ENCODE measurements around the gene CDC42EP4.
"Not testable (repeated sequence)": the region's sequence is repeated elsewhere in the genome, so short reads cannot be mapped to it uniquely, and the experiment has no call there.

Gene CDC42EP4

DNA sequence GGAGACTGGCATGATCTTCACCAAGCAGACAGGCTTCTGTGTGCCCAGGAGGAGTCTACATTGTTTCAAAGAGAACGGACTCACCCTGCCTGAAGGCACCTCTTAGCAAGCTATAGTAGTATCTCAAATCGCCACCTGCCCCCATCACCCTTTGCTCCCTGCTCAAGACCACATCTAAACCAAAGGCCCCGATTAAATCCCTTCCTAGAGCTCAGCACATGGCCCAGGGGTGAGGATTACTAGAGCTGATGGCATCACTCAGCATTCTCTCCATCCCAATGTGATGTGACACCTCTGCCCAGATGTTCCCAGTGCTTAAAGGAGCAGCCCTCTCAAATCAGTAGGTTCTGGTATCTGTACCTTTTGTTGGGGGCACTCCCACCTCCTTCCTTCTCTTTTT lies 8.0 kb upstream of the CDC42EP4 start:
- H2AFZ ChIP-seq (ENCODE audit: low read length, unreplicated experiment), result no peak overlapping the region
- peaks cover 30% of the 10 kb centered on the region for H3K4me1 ChIP-seq (ENCODE audit: control insufficient read depth, insufficient read depth, low read length, unreplicated experiment)
- no peak overlapping the region for H3K4me3 ChIP-seq (ENCODE audit: low read depth, low read length)
- no peaks in the 10 kb centered on the region for H3K27me3 ChIP-seq (ENCODE audit: insufficient read depth, low read length)
- H3K27ac ChIP-seq (ENCODE audit: low read depth, low read length), result no peak overlapping the region
- H3K79me2 ChIP-seq (ENCODE audit: control insufficient read depth, insufficient read depth, low read length, unreplicated experiment), result no peaks in the 10 kb centered on the region
- H3K36me3 ChIP-seq (ENCODE audit: insufficient read depth, low read length), result no peaks in the 10 kb centered on the region

DNA sequence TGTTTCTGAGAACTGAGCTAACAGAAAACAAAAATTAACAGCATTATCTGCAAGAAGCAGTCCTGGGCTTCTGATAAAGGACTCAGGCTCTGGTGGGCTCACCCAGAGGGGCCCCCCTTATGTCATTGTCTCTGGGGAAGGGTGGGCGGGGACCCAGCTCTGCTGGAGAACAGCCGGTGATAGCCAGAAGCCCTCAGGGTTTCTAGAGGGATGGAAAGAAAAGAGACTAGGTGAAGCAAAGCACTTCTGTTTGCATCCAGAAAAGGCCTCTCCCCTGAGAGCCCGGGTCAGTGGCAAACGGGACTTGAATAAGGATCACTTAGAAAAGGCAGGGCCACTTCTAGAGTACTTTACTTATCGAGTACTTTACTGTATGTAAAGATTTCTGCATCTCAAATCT lies 7.0 kb upstream of the CDC42EP4 start:
- Histone ChIP-seq H3K27me3 (ENCODE audit: insufficient read depth, low read length) (no peaks in the 10 kb centered on the region), H3K4me1 (ENCODE audit: control insufficient read depth, insufficient read depth, low read length, unreplicated experiment) (peaks cover 22% of the 10 kb centered on the region), H3K36me3 (ENCODE audit: insufficient read depth, low read length) (no peaks in the 10 kb centered on the region), H2AFZ (ENCODE audit: low read length, unreplicated experiment) (no peak overlapping the region), H3K27ac (ENCODE audit: low read depth, low read length) (no peak overlapping the region), H3K4me3 (ENCODE audit: low read depth, low read length) (no peak overlapping the region), H3K79me2 (ENCODE audit: control insufficient read depth, insufficient read depth, low read length, unreplicated experiment) (no peaks in the 10 kb centered on the region)

DNA sequence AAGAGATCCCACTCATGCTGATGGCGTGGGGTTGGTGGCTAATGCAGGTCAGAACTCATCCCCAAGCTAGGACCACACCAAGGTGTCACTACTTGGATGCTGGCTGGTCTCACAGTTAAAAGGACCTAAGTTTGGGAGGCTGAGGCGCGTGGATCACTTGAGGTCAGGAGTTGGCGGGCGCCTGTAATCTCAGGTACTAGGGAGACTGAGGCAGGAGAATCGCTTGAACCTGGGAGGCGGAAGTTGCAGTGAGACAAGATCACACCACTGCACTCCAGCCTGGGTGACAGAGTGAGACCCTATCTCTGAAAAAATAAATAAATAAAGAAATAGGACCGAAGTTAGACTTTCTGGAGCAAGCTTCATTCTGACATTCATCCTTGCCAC lies 6.6 kb upstream of the CDC42EP4 start:
- H3K36me3 ChIP-seq (ENCODE audit: insufficient read depth, low read length), result no peaks in the 10 kb centered on the region
- no peak overlapping the region for H3K27ac ChIP-seq (ENCODE audit: low read depth, low read length)
- H3K79me2 ChIP-seq (ENCODE audit: control insufficient read depth, insufficient read depth, low read length, unreplicated experiment), result no peaks in the 10 kb centered on the region

DNA sequence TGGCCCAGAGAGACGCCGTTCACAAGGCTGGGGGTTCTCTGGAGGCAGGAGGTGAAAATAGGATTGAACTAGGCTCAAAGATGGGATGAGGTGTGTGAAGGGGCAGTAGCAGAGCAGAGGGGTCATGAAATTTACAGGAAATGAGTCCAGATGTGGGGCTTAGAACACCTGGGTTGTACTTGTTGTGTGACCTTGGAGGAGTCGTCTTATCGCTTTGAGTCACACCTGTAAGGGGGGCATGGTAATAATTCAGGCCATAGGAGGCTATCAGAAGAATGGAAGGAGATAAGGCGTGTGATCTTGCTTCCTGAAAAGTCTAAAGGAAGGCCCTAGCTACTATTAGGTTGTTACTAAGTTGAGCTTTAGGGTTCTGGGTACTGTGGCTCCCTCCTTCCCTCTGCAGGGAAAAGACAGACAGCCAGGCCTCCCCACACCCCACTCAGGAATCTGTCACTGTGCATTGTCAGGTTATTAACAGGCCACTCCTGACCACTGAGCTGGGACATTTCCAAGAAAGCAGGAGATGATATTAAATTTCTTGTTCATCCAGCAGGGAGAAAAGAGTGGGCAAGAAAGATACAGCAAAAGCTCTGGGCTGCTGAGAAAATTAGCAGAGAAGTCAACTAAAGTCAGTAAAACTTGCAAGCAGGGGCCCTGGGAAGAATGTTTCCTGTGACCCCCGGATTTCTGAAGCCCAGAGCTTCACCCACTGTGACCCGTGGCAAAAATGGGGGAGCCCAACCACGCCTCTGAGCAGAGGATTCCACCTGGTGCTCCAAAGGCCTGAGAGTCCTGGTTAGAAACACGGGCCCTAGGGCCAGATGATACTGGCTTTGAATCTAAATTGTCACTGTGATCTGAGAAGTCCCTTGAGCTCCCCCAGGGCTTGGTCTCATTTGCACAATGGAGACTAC lies 6.0 kb upstream of the CDC42EP4 start:
- H2AFZ ChIP-seq (ENCODE audit: low read length, unreplicated experiment), result no peak overlapping the region
- peaks cover 16% of the 10 kb centered on the region for H3K4me1 ChIP-seq (ENCODE audit: control insufficient read depth, insufficient read depth, low read length, unreplicated experiment)
- H3K36me3 ChIP-seq (ENCODE audit: insufficient read depth, low read length), result no peaks in the 10 kb centered on the region
- H3K4me3 ChIP-seq (ENCODE audit: low read depth, low read length), result no peak overlapping the region
- 0 out of 2 replicates have a peak overlapping the region, but pooled peaks have one; percentile 23 for H3K27ac ChIP-seq (ENCODE audit: low read depth, low read length)
- no peaks in the 10 kb centered on the region for H3K27me3 ChIP-seq (ENCODE audit: insufficient read depth, low read length)
- no peaks in the 10 kb centered on the region for H3K79me2 ChIP-seq (ENCODE audit: control insufficient read depth, insufficient read depth, low read length, unreplicated experiment)

More for the DNA sequence above, 6.6 kb upstream of the CDC42EP4 start:
- Histone ChIP-seq H3K4me3 (ENCODE audit: low read depth, low read length) (no peak overlapping the region), H3K4me1 (ENCODE audit: control insufficient read depth, insufficient read depth, low read length, unreplicated experiment) (peaks cover 18% of the 10 kb centered on the region), H3K27me3 (ENCODE audit: insufficient read depth, low read length) (no peaks in the 10 kb centered on the region), H2AFZ (ENCODE audit: low read length, unreplicated experiment) (no peak overlapping the region)

DNA sequence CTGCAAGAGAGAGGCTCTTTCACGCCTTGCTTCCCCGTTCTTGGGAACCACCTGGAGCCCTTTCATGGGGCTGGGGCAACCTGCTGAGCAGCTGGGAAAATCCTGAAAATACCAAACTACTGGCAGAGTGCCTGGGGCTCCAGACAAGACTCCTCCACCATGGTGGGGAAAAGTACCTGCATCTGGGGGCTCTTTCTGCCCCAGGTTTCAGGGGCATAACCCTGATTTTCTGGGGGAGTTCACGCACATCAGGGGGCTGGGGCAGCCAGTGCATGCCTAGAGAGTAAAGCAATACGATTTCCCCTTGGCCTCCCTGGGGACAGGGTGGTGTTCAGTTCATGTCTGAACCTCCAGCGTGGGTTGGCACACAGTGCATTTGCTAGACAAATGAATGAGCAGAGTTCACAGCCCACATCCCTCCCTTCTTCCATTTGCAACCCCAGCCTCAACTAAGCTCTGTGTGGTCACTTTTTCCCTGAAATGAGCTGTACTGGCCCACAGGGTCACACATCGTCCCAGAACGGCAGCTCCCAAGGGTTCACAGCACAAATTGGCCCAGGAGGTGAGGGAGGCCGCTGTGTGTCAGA lies 5.2 kb upstream of the CDC42EP4 start:
- H3K4me1 ChIP-seq (ENCODE audit: control insufficient read depth, insufficient read depth, low read length, unreplicated experiment), result peaks cover 20% of the 10 kb centered on the region
- H3K36me3 ChIP-seq (ENCODE audit: insufficient read depth, low read length), result no peaks in the 10 kb centered on the region
- no peak overlapping the region for H3K4me3 ChIP-seq (ENCODE audit: low read depth, low read length)
- H2AFZ ChIP-seq (ENCODE audit: low read length, unreplicated experiment), result no peak overlapping the region
- H3K79me2 ChIP-seq (ENCODE audit: control insufficient read depth, insufficient read depth, low read length, unreplicated experiment), result no peaks in the 10 kb centered on the region
- H3K27me3 ChIP-seq (ENCODE audit: insufficient read depth, low read length), result no peaks in the 10 kb centered on the region
- H3K27ac ChIP-seq (ENCODE audit: low read depth, low read length), result 0 out of 2 replicates have a peak overlapping the region, but pooled peaks have one; percentile 23

DNA sequence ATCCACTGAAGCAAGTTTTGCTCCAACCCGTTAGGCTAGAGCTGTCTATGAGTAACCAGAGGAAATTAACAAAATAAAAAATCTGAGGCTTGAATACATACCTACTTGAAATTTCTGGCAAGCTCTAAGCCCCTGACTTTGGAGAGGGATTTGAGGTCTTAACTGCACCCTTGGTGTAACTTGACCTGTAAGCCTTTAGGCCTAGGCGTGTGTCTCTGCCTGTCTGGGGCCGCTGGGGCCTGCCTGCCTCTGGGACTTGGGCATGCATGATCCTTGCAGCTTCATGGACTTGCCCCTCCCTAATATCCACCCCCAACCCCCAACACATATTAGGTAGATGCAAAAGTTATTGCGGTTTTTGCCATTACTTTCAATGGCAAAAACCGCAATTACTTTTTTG lies 3.7 kb upstream of the CDC42EP4 start:
- H3K27me3 ChIP-seq (ENCODE audit: insufficient read depth, low read length), result no peaks in the 10 kb centered on the region
- no peak overlapping the region for H3K27ac ChIP-seq (ENCODE audit: low read depth, low read length)
- H3K4me1 ChIP-seq (ENCODE audit: control insufficient read depth, insufficient read depth, low read length, unreplicated experiment), result peaks cover 20% of the 10 kb centered on the region
- no peak overlapping the region for H2AFZ ChIP-seq (ENCODE audit: low read length, unreplicated experiment)
- H3K36me3 ChIP-seq (ENCODE audit: insufficient read depth, low read length), result no peaks in the 10 kb centered on the region
- H3K79me2 ChIP-seq (ENCODE audit: control insufficient read depth, insufficient read depth, low read length, unreplicated experiment), result peaks cover 10% of the 10 kb centered on the region
- H3K4me3 ChIP-seq (ENCODE audit: low read depth, low read length), result no peak overlapping the region

DNA sequence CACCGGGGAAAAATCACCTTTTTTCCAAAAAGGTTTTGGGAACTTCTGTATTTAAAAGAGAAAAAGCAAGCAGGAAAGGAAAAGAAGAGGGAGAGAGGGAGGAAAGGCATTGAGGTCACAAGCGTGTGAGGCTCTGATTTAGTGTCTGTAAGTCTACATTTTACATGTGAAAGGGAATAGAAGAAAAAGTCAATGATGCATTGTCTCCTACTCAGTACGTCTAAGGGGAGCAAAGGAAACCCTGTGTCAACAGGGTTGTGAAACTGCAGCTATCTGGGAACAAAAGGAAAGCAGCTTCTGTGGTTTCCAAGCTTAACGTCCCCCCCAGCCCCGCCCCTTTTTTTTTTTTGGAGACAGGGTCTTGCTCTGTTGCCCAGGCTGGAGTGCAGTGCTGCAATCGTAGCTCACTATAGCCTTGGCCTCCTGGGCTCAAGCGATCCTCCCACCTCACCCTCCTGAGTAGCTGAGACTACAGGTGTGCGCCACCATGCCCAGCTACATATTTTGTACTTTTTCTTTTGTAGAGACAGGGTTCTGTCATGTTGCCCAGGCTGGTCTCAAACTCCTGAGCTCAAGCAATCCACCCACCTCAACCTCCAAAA lies 1.8 kb upstream of the CDC42EP4 start:
- H3K27ac ChIP-seq (ENCODE audit: low read depth, low read length), result no peak overlapping the region
- H3K79me2 ChIP-seq (ENCODE audit: control insufficient read depth, insufficient read depth, low read length, unreplicated experiment), result peaks cover 28% of the 10 kb centered on the region
- no peaks in the 10 kb centered on the region for H3K36me3 ChIP-seq (ENCODE audit: insufficient read depth, low read length)
- H2AFZ ChIP-seq (ENCODE audit: low read length, unreplicated experiment), result no peak overlapping the region
- peaks cover 27% of the 10 kb centered on the region for H3K4me1 ChIP-seq (ENCODE audit: control insufficient read depth, insufficient read depth, low read length, unreplicated experiment)
- H3K4me3 ChIP-seq (ENCODE audit: low read depth, low read length), result no peak overlapping the region
- H3K27me3 ChIP-seq (ENCODE audit: insufficient read depth, low read length), result no peaks in the 10 kb centered on the region

DNA sequence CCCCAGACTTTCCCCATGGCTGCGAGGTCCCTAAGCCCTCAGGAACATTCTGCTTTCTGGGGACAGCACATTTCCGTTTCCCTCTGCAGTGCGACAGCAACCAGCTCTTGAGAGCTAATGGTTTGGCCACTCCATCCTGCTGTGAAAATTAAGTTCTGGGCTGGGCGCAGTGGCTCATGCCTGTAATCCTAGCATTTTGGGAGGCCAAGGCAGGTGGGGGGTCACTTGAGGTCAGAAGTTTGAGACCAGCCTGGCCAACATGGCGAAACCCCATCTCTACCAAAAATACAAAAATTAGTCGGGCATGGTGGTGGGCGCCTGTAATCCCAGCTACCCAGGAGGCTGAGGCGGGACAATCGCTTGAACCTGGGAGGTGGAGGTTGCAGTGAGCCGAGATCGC lies 1.1 kb upstream of the CDC42EP4 start:
- peak overlapping the region; percentile 97 for H3K4me3 ChIP-seq (ENCODE audit: low read depth, low read length)

DNA sequence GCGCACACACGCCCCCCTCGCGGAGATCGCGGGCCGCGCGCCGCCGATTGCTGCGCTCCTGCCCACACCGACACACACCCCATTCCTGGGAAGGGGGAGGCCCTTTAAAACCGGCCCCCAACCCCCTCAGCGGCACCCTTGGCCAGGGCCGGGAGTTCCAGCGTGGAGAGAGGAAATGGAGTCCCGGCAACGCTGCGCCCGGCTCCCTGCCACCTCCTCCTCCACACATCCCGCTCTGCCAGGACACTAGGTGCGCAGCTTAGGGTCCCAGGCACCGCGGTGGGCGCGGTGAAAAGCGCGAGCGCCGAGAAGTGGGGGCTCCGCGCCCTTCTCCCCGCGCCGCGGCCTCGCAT lies 397 bp downstream of the CDC42EP4 start:
- Histone ChIP-seq H2AFZ (ENCODE audit: low read length, unreplicated experiment) (peak overlapping the region; percentile 57), H3K4me3 (ENCODE audit: low read depth, low read length) (peak overlapping the region; percentile 97), H3K79me2 (ENCODE audit: control insufficient read depth, insufficient read depth, low read length, unreplicated experiment) (peaks cover 48% of the 10 kb centered on the region), H3K27ac (ENCODE audit: low read depth, low read length) (peak overlapping the region; percentile 75), H3K27me3 (ENCODE audit: insufficient read depth, low read length) (no peaks in the 10 kb centered on the region), H3K36me3 (ENCODE audit: insufficient read depth, low read length) (no peaks in the 10 kb centered on the region), H3K4me1 (ENCODE audit: control insufficient read depth, insufficient read depth, low read length, unreplicated experiment) (peaks cover 30% of the 10 kb centered on the region)

More for the DNA sequence above, 1.1 kb upstream of the CDC42EP4 start:
- not testable (repeated sequence) for H3K27ac ChIP-seq (ENCODE audit: low read depth, low read length); H2AFZ ChIP-seq (ENCODE audit: low read length, unreplicated experiment); H3K27me3 ChIP-seq (ENCODE audit: insufficient read depth, low read length); H3K36me3 ChIP-seq (ENCODE audit: insufficient read depth, low read length)
- H3K4me1 ChIP-seq (ENCODE audit: control insufficient read depth, insufficient read depth, low read length, unreplicated experiment), result peaks cover 31% of the 10 kb centered on the region
- H3K79me2 ChIP-seq (ENCODE audit: control insufficient read depth, insufficient read depth, low read length, unreplicated experiment), result peaks cover 35% of the 10 kb centered on the region

DNA sequence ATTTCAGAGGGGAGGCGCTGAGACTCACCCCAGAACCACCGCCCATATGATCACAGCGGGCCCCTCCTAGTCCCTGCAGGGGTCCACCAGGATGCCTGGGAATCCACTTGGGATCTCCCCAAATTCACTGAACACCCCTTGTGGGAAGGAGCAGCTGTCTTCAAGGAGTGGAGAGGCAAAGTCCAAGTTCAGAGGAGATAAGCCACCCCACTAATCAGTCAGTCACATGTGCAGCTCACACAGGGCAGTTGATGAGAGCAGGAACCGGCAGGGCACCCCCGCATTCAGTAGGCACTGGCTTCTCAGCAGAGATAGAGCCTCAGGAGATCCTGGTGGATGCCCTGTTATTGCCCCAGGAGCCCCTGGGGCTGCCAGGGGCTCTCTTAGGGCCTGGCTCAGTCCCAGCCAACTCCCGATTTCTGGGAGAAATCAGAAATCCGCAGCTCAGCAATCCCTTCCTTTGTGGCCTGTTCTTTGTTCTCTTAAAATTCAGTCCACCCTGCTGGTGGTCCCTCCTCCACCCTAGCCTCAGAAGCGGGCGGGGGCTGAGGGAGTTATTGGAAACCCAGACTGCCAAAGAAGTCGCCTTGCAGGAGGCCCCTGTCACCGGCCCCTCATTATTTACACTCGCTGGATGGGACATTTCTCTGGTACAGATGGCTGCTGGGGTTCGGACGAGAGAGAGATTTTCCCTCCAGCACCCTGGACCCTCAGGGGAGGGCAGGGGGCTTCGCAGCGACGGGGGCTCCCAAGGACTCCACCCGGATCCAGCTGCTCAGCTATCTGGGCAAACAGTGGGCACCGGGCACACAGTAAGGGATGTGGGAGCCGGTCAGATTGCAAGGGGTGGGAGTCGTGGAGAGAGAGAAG lies 1.8 kb downstream of the CDC42EP4 start:
- H3K4me1 ChIP-seq (ENCODE audit: control insufficient read depth, insufficient read depth, low read length, unreplicated experiment), result peaks cover 42% of the 10 kb centered on the region
- H3K27me3 ChIP-seq (ENCODE audit: insufficient read depth, low read length), result no peaks in the 10 kb centered on the region
- peaks cover 61% of the 10 kb centered on the region for H3K79me2 ChIP-seq (ENCODE audit: control insufficient read depth, insufficient read depth, low read length, unreplicated experiment)
- peak overlapping the region; percentile 75 for H3K27ac ChIP-seq (ENCODE audit: low read depth, low read length)
- no peak overlapping the region for H2AFZ ChIP-seq (ENCODE audit: low read length, unreplicated experiment)
- no peaks in the 10 kb centered on the region for H3K36me3 ChIP-seq (ENCODE audit: insufficient read depth, low read length)
- H3K4me3 ChIP-seq (ENCODE audit: low read depth, low read length), result peak overlapping the region; percentile 97
